Suprapubic skin (tissue), 4 donors: ENCODE data around the gene CHST13.

ENCODE experiments used
- EP300 ChIP-seq: sonication (generic); formaldehyde crosslinking; IDR thresholded peaks from one replicate; pipeline ENCODE4 v1.6.1; 2017; ENCODE audit warnings: antibody characterized with exemption
- POLR2A ChIP-seq, 2 donors: fragments of 450-650 bp; IDR thresholded peaks; one replicate each; pipeline ENCODE4 v1.6.1; 2017; ENCODE audit warnings: antibody characterized with exemption in 2 of 2, mild to moderate bottlenecking in 2 of 2, moderate library complexity in 2 of 2
- POLR2AphosphoS5 ChIP-seq, 3 donors: sonication (generic); formaldehyde crosslinking; IDR thresholded peaks; one replicate each; pipeline ENCODE4 v1.6.1; 2017; ENCODE audit warnings: antibody characterized with exemption in 3 of 3
- TF ChIP-seq, protein P1 (sequence below), 2 donors: fragments of 200-600 bp in 1 of 2; fragments of 450-650 bp in 1 of 2; sonication (generic) in 1 of 2; IDR thresholded peaks; one replicate each; pipeline ENCODE4 v1.5.1; 2016 to 2019; ENCODE audit warnings: antibody characterized with exemption in 2 of 2, mild to moderate bottlenecking in 1 of 2, moderate library complexity in 1 of 2

DNA sequence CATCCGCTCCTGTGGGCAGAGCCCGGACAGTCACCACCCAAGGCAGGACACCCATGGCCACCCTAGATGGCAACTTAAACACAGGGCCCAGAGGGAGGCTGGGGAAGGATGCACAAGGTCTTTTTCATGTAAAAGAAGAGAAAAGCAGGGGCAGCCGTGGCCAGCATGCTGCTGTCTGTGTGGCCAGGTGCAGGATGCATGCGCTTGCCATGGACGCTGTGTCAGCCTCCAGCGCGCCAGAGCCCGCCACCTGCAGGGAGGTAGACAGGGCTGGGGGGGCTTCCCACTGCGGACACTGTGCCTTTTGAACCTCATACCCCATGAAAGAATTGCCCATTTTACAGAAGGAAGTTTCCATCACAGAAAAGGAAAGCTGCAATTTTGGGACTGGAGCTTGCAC, 24.6 kb upstream of the CHST13 start:
- TF ChIP-seq, protein P1, sequence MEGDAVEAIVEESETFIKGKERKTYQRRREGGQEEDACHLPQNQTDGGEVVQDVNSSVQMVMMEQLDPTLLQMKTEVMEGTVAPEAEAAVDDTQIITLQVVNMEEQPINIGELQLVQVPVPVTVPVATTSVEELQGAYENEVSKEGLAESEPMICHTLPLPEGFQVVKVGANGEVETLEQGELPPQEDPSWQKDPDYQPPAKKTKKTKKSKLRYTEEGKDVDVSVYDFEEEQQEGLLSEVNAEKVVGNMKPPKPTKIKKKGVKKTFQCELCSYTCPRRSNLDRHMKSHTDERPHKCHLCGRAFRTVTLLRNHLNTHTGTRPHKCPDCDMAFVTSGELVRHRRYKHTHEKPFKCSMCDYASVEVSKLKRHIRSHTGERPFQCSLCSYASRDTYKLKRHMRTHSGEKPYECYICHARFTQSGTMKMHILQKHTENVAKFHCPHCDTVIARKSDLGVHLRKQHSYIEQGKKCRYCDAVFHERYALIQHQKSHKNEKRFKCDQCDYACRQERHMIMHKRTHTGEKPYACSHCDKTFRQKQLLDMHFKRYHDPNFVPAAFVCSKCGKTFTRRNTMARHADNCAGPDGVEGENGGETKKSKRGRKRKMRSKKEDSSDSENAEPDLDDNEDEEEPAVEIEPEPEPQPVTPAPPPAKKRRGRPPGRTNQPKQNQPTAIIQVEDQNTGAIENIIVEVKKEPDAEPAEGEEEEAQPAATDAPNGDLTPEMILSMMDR (IDR thresholded peaks at IDR 0.05), result no peak
- TF ChIP-seq POLR2A (IDR thresholded peaks at IDR 0.05) (no peak), EP300 (no peak), POLR2AphosphoS5 (IDR thresholded peaks at IDR 0.05) (no peak)
